ENCODE results near the gene ANKLE2.

ANKLE2 gene

GRCh38 chr12:132740652-132741051, 21.0 kb downstream of the ANKLE2 start:
- ChIA-PET POLR2A (no interaction called here), CTCF (interaction anchor here (2.1 kb wide), 1 partner anchor 10 kb away, joined by 5 read pairs; no protein-coding TSS in a partner anchor)
- DNase-seq (ENCODE audit: extremely low spot score) = no peak
- no peak for TF ChIP-seq CTCF (IDR thresholded peaks at IDR 0.05; ENCODE audit: control extremely low read depth, extremely low read depth, low read depth, missing control alignments)

- POLR2A ChIA-PET = no interaction called here
- no peak for TF ChIP-seq CTCF (IDR thresholded peaks at IDR 0.05; ENCODE audit: control extremely low read depth, extremely low read depth, low read depth, missing control alignments)
- DNase-seq (ENCODE audit: extremely low spot score) = no peak
- CTCF ChIA-PET = interaction anchor here (2.1 kb wide), 1 partner anchor 11 kb away, joined by 5 read pairs; no protein-coding TSS in a partner anchor
These were observed 21.4 kb downstream of the ANKLE2 start for GRCh38 chr12:132740313-132740646.

- TF ChIP-seq CTCF (IDR thresholded peaks at IDR 0.05; ENCODE audit: control extremely low read depth, extremely low read depth, low read depth, missing control alignments) = no peak
- no peak for DNase-seq (ENCODE audit: extremely low spot score)
- ChIA-PET CTCF (interaction anchor here (2.1 kb wide), 1 partner anchor 11 kb away, joined by 5 read pairs; no protein-coding TSS in a partner anchor), POLR2A (interaction anchor here (1.0 kb wide), 1 partner anchor 11 kb away, joined by 6 read pairs; no protein-coding TSS in a partner anchor)
These were observed 21.9 kb downstream of the ANKLE2 start for GRCh38 chr12:132739600-132740312.

GRCh38 chr12:132736913-132737312, 24.7 kb downstream of the ANKLE2 start:
- DNase-seq (ENCODE audit: extremely low spot score) = no peak
- CTCF ChIA-PET = interaction anchor here (1.4 kb wide), 1 partner anchor 8 kb away, joined by 4 read pairs; no protein-coding TSS in a partner anchor
- TF ChIP-seq CTCF (IDR thresholded peaks at IDR 0.05; ENCODE audit: control extremely low read depth, extremely low read depth, low read depth, missing control alignments) = no peak
- POLR2A ChIA-PET = no interaction called here

GRCh38 chr12:132736378-132736777, 25.3 kb downstream of the ANKLE2 start:
- no peak for DNase-seq (ENCODE audit: extremely low spot score)
- POLR2A ChIA-PET = no interaction called here
- CTCF ChIA-PET = no interaction called here
- TF ChIP-seq CTCF (IDR thresholded peaks at IDR 0.05; ENCODE audit: control extremely low read depth, extremely low read depth, low read depth, missing control alignments) = no peak

- POLR2A ChIA-PET = no interaction called here
- CTCF ChIA-PET = interaction anchor here (1.2 kb wide), 1 partner anchor 11 kb away, joined by 3 read pairs; no protein-coding TSS in a partner anchor
- no peak for TF ChIP-seq CTCF (IDR thresholded peaks at IDR 0.05; ENCODE audit: control extremely low read depth, extremely low read depth, low read depth, missing control alignments)
- DNase-seq (ENCODE audit: extremely low spot score) = no peak
These were observed 26.1 kb downstream of the ANKLE2 start for GRCh38 chr12:132735496-132735895.

Data from GM10248 (cell line).